Measurements from ENCODE around the gene NCOR1. TPM values are rescaled to one million over a fixed set of nuclear protein-coding genes. Genes with fewer than 3 reads are reported as not detected.

The NCOR1 gene
- total RNA-seq, 2 experiments from 2014 or later: 68.0 to 134 TPM

- no peak for DNase-seq (ENCODE audit: low spot score)
- peaks cover 88% of the 10 kb centered on the region for H3K36me3 ChIP-seq (ENCODE audit: insufficient read depth, low read length)
- BruUV-seq (replicated peaks): no TSS peak
These were observed 143.3 kb downstream of the NCOR1 start for GRCh38 chr17:16072031-16072430.

DNA sequence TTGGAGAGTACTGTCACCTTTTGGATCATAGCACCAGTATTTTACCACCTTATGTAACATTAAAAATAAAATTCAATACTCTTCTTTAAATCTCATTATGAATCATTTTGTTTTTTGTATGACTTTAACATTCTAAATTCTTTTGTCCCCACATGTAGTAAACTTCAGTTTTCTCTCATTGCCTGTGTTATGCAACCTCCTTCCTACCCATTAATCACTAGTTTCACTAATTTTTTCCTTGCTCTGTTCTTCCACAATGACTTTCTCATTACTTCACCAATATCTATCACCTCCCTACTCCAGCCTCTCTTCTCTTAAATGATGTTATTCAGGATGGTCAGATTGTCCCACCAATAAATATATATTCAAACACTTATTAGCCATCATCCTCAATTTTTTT is 147.0 kb downstream of the NCOR1 start:
- no peak overlapping the region for H3K4me3 ChIP-seq (ENCODE audit: low read depth, low read length, poor library complexity, severe bottlenecking)
- intact Hi-C loops (cut with micrococcal nuclease; ENCODE audit: unreplicated experiment): no loop called here
- ChIA-PET CTCF (ENCODE audit: unreplicated experiment) (no interaction called here), POLR2A (no interaction called here)
- no TSS peak for BruUV-seq (replicated peaks)
- no peaks in the 10 kb centered on the region for H3K9me2 ChIP-seq (ENCODE audit: insufficient read depth, low read length)
- no peaks in the 10 kb centered on the region for H3K4me1 ChIP-seq (ENCODE audit: insufficient read depth, low read length, poor library complexity, severe bottlenecking)
- no peaks in the 10 kb centered on the region for H3K79me2 ChIP-seq (ENCODE audit: insufficient read depth, low read depth, low read length)
- no peaks in the 10 kb centered on the region for H3K9me3 ChIP-seq (ENCODE audit: low read length)
- H3K36me3 ChIP-seq (ENCODE audit: insufficient read depth, low read length): peaks cover 98% of the 10 kb centered on the region
- DNase-seq (ENCODE audit: low spot score): no peak
- no peak for TF ChIP-seq EZH2phosphoT487 (IDR thresholded peaks at IDR 0.05; ENCODE audit: borderline replicate concordance, low read depth, low read length)
- no peak for TF ChIP-seq CTCF (conservative IDR thresholded peaks at IDR 0.05; ENCODE audit: low read length)
- no peak overlapping the region for H3K27ac ChIP-seq (ENCODE audit: low read depth, low read length, poor library complexity, severe bottlenecking)
- no peak overlapping the region for H2AFZ ChIP-seq (ENCODE audit: low read length)
- H4K20me1 ChIP-seq (ENCODE audit: insufficient read depth, low read length): no peaks in the 10 kb centered on the region
- H3K4me2 ChIP-seq (ENCODE audit: low read length): no peak overlapping the region

More at GRCh38 chr17:16072031-16072430, 143.3 kb downstream of the NCOR1 start:
- ChIA-PET POLR2A (interaction anchor here (0.8 to 1.1 kb wide), 2 partner anchors 9 to 497 kb away, joined by 3 read pairs; partner anchors contain the start of gene ZNF287), CTCF (ENCODE audit: unreplicated experiment) (no interaction called here)
- TF ChIP-seq EZH2phosphoT487 (IDR thresholded peaks at IDR 0.05; ENCODE audit: borderline replicate concordance, low read depth, low read length) (no peak), CTCF (conservative IDR thresholded peaks at IDR 0.05; ENCODE audit: low read length) (no peak)
- H3K79me2 ChIP-seq (ENCODE audit: insufficient read depth, low read depth, low read length): no peaks in the 10 kb centered on the region
- H3K4me2 ChIP-seq (ENCODE audit: low read length): no peak overlapping the region
- no peaks in the 10 kb centered on the region for H4K20me1 ChIP-seq (ENCODE audit: insufficient read depth, low read length)
- no peak overlapping the region for H3K27ac ChIP-seq (ENCODE audit: low read depth, low read length, poor library complexity, severe bottlenecking)
- H2AFZ ChIP-seq (ENCODE audit: low read length): no peak overlapping the region
- H3K9me2 ChIP-seq (ENCODE audit: insufficient read depth, low read length): no peaks in the 10 kb centered on the region
- no peaks in the 10 kb centered on the region for H3K9me3 ChIP-seq (ENCODE audit: low read length)
- no peak overlapping the region for H3K4me3 ChIP-seq (ENCODE audit: low read depth, low read length, poor library complexity, severe bottlenecking)
- intact Hi-C loops (cut with micrococcal nuclease; ENCODE audit: unreplicated experiment): no loop called here
- no peaks in the 10 kb centered on the region for H3K4me1 ChIP-seq (ENCODE audit: insufficient read depth, low read length, poor library complexity, severe bottlenecking)

DNA sequence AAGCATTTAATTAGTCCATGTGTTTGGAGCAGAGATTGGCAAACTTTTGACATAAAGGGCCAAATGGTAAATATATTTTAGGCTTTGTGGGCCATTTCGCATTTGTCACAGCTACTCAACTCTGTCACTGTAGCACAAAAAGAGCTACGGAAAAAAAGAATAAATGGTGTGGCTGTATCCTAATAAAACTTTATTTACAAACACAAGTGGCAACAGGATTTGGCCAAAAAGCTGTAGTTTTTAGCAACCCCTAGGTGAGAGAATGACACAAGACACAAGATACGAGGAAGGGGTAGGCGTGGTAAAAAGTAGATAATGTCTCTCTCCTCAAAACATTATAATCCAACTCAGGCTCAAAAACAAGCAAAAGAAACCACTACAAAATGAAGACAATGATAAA is 149.2 kb downstream of the NCOR1 start:
- no TSS peak for BruUV-seq (replicated peaks)

More for the DNA sequence above, 149.2 kb downstream of the NCOR1 start:
- Histone ChIP-seq H3K9me2 (ENCODE audit: insufficient read depth, low read length) (no peaks in the 10 kb centered on the region), H3K4me1 (ENCODE audit: insufficient read depth, low read length, poor library complexity, severe bottlenecking) (no peaks in the 10 kb centered on the region), H3K27ac (ENCODE audit: low read depth, low read length, poor library complexity, severe bottlenecking) (no peak overlapping the region), H3K36me3 (ENCODE audit: insufficient read depth, low read length) (peaks cover 93% of the 10 kb centered on the region), H4K20me1 (ENCODE audit: insufficient read depth, low read length) (no peaks in the 10 kb centered on the region), H3K4me2 (ENCODE audit: low read length) (no peak overlapping the region), H3K79me2 (ENCODE audit: insufficient read depth, low read depth, low read length) (no peaks in the 10 kb centered on the region), H3K9me3 (ENCODE audit: low read length) (no peaks in the 10 kb centered on the region), H3K4me3 (ENCODE audit: low read depth, low read length, poor library complexity, severe bottlenecking) (no peak overlapping the region), H2AFZ (ENCODE audit: low read length) (no peak overlapping the region)
- ChIA-PET CTCF (ENCODE audit: unreplicated experiment) (no interaction called here), POLR2A (interaction anchor here (0.7 to 1.3 kb wide), 3 partner anchors 15 to 69 kb away, joined by 3 to 5 read pairs (median 3); no protein-coding TSS in a partner anchor)
- TF ChIP-seq CTCF (conservative IDR thresholded peaks at IDR 0.05; ENCODE audit: low read length) (no peak), EZH2phosphoT487 (IDR thresholded peaks at IDR 0.05; ENCODE audit: borderline replicate concordance, low read depth, low read length) (no peak)
- DNase-seq (ENCODE audit: low spot score): no peak
- intact Hi-C loops (cut with micrococcal nuclease; ENCODE audit: unreplicated experiment): no loop called here

Data from OCI-LY7 (cell line).